Measurements from ENCODE around the gene CDC27.
"Not testable (repeated sequence)": the region's sequence is repeated elsewhere in the genome, so short reads cannot be mapped to it uniquely, and the experiment has no call there.

CDC27 gene

DNA sequence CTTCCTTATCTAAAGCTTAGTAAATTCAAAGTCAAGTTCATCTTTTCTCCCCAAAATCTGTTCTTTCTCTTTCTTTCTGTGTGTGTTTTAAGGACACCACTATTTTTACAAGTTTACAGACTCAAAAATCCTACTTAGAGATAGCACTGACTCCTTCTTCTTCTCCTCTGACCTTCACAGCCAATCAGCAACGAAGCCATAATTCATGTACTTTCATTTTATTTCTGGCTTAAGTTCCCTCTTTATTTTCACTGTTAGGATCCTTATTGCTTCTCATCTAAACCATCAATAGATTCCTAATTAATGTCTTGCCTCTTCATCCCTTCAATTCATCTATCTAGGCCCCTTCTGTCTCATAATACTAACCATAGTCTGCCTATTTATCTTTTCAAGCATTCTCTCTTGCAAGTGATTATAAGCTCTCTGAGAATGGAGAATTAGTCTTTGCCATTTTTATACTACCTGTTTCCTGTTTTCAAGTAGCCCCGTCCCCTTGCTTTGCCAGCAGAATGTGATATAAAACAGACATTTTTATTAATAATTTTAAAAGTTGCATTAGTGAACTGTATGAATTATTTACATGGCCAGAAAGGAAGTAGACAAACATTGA, 27.0 kb downstream of the CDC27 start:
- no peak overlapping the region for H3K4me3 Mint-ChIP-seq
- no peaks in the 10 kb centered on the region for H3K9me3 Mint-ChIP-seq
- H3K27ac Mint-ChIP-seq: peak overlapping the region; percentile 20
- H3K36me3 Mint-ChIP-seq: peaks cover 95% of the 10 kb centered on the region
- DNase-seq (ENCODE audit: low spot score in 2 of 2) (no peak), ATAC-seq (no peak)
- peaks cover 12% of the 10 kb centered on the region for H3K4me1 Mint-ChIP-seq

DNA sequence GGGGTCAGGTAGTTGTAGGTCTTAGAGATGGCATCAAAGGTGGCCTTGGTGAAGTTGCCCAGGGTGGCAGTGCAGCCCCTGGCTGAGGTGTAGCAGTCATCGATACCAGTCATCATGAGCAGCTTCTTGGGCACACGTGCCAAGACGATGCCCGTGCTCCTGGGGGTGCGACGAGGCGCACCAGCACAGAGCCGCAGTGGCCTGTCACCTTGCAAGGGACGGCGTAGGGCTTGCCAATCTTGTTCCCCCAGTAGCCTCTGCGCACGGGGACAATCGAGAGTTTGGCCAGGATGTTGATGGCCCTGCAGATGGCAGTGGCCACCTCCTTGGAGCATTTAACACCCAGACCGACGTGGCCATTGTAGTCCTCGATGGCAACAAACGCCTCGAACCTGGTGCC, 29.8 kb downstream of the CDC27 start:
- H3K4me3 Mint-ChIP-seq: no peak overlapping the region
- ATAC-seq (no peak), DNase-seq (ENCODE audit: low spot score in 2 of 2) (no peak)
- H3K9me3 Mint-ChIP-seq: no peaks in the 10 kb centered on the region
- no peak overlapping the region for H3K27ac Mint-ChIP-seq
- H3K4me1 Mint-ChIP-seq: peaks cover 12% of the 10 kb centered on the region
- peaks cover 95% of the 10 kb centered on the region for H3K36me3 Mint-ChIP-seq

DNA sequence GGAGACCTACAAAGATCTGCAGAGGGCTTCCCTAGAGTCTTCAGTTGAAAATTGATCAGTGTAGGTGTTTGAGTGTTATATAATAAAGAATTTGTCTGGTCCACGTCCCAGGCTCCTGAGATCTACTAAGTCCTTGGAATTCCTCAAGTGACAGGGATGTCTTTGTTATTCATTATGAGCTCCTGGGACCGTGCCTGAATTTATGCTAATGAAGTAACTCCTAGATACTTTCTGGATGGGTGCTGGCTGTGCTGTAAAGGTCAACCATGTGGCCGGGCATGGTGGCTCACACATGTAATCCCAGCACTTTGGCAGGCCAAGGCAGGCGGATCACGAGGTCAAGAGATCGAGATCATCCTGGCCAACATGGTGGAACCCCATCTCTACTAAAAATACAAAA, 43.7 kb downstream of the CDC27 start:
- H3K4me3 Mint-ChIP-seq: no peak overlapping the region
- DNase-seq (ENCODE audit: low spot score in 2 of 2) (no peak), ATAC-seq (no peak)
- no peaks in the 10 kb centered on the region for H3K9me3 Mint-ChIP-seq
- H3K36me3 Mint-ChIP-seq: peaks cover 99% of the 10 kb centered on the region
- H3K27ac Mint-ChIP-seq: no peak overlapping the region
- no peaks in the 10 kb centered on the region for H3K4me1 Mint-ChIP-seq

DNA sequence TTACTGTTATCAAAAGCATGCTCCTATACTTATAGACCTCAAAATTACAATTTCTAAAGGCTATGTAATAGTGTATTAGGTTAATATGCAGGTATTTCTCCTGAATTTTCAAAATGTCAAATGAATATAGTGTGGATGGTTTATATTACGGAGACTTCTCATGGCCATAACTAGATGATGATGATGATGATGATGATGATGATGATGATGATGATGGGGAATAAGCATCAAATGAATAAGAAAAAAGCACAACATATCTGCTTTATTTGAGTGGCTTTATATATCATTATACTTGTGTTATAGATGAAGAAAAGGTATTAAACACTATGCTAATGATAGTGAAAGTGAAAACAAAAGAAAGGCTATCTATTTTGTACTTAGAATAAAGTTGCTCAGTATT, 53.9 kb downstream of the CDC27 start:
- no peak overlapping the region for H3K4me3 Mint-ChIP-seq
- DNase-seq (ENCODE audit: low spot score in 2 of 2): no peak
- H3K4me1 Mint-ChIP-seq: no peaks in the 10 kb centered on the region
- no peak for ATAC-seq
- peaks cover 93% of the 10 kb centered on the region for H3K36me3 Mint-ChIP-seq
- H3K9me3 Mint-ChIP-seq: no peaks in the 10 kb centered on the region
- H3K27ac Mint-ChIP-seq: no peak overlapping the region

DNA sequence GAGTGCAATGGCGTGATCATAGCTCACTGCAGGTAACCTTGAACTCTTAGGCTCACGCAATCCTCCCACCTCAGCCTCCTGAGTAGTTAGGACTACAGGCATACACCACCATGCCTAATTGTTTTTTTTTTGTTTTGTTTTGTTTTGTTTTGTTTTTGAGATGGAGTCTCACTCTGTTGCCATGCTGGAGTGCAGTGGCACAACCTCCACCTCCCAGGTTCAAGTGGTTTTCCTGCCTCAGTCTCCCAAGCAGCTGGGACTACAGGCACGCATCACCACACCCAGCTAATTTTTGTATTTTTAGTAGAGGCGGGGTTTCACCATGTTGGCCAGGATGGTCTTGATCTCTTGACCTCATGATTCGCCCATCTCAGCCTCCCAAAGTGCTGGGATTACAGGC, 54.7 kb downstream of the CDC27 start:
- H3K4me1 Mint-ChIP-seq; DNase-seq (ENCODE audit: low spot score in 2 of 2); ATAC-seq; H3K4me3 Mint-ChIP-seq; H3K9me3 Mint-ChIP-seq; H3K27ac Mint-ChIP-seq: not testable (repeated sequence)
- H3K36me3 Mint-ChIP-seq: peaks cover 93% of the 10 kb centered on the region

DNA sequence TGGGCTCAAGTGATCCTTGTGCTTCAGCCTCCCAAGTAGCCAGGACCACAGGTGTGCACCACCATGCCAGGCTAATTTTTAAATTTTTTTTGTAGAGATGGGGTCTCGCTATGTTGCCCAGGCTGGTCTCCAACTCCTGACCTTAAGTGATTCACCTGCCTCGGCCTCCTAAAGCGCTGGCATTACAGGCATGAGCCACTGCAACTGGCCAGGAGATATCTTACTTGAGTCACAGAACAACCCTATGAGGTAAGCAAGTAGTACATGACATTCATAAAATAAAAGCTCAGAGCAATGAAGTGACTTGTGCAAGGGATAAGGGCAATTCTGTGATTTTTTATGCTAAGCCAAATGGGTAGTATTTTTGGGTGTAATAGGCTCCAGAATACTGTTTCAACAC, 57.3 kb downstream of the CDC27 start:
- DNase-seq (ENCODE audit: low spot score in 2 of 2) (no peak), ATAC-seq (no peak)
- H3K4me1 Mint-ChIP-seq: no peaks in the 10 kb centered on the region
- H3K4me3 Mint-ChIP-seq: no peak overlapping the region
- peaks cover 93% of the 10 kb centered on the region for H3K36me3 Mint-ChIP-seq
- H3K27ac Mint-ChIP-seq: no peak overlapping the region
- H3K9me3 Mint-ChIP-seq: no peaks in the 10 kb centered on the region

DNA sequence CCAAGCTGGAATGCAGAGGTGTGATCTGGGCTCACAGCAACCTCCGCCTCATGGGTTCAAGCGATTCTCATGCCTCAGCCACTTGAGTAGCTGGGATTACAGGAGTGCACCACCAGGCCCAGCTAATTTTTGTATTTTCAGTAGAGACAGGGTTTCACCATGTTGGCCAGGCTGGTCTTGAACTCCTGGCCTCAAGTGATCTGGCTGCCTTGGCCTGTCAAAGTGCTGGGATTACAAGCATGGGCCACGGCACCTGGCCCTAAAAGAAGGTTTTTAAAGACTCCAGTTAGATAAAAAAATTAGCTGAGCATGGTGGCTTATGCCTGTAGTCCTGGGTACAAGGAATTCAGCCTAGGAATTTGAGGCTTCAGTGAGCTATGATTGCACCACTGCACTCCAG, 62.3 kb downstream of the CDC27 start:
- not testable (repeated sequence) for DNase-seq (ENCODE audit: low spot score in 2 of 2); H3K27ac Mint-ChIP-seq; H3K4me1 Mint-ChIP-seq; H3K4me3 Mint-ChIP-seq; ATAC-seq; H3K9me3 Mint-ChIP-seq
- peaks cover 100% of the 10 kb centered on the region for H3K36me3 Mint-ChIP-seq

DNA sequence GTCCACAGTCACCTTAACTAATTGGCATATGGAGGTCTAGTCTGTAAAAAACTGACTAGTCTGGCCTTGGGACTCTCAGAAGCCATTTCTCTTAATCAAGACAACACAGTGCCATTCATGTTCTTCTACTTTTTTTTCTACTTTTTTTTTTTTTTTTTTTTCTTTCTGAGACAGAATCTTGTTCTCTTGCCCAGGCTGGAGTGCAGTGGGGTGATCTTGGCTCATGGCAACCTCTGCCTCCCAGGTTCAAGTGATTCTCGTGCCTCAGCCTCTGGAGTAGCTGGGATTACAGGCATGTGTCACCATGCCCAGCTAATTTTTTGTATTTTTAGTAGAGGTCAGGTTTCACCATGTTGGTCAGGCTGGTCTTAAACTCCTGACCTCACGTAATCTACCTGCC, 65.8 kb downstream of the CDC27 start:
- ATAC-seq; H3K9me3 Mint-ChIP-seq; H3K4me1 Mint-ChIP-seq; DNase-seq (ENCODE audit: low spot score in 2 of 2); H3K4me3 Mint-ChIP-seq; H3K27ac Mint-ChIP-seq: not testable (repeated sequence)
- H3K36me3 Mint-ChIP-seq: peaks cover 100% of the 10 kb centered on the region

DNA sequence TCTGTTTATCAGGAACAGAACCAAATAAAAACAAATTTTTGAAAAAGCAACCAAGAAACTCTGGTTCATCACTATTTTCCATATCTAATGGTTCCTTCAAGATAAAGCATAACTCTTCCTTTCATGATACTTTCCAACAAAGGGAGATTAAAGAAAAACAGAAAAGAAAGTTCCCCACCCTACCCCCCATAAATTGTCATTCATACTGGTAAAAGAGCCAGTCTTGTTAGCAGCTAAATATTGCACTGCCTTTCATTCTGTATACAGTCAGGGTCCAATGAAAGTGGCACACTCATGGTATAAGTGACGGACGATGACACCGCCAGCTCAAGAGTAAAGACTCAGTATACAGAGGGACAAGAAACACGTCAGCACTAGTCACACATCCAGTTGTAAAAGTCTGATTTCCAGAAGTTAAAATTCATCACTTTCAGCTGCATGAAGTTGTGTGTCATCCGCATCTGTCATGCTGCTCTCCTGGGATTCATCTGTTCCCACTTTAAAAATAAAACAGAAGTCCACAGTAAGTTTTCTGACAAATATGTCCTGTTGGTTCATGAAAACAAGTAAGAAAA, 68.5 kb downstream of the CDC27 start:
- peaks cover 92% of the 10 kb centered on the region for H3K36me3 Mint-ChIP-seq
- no peak for ATAC-seq
- DNase-seq (ENCODE audit: low spot score in 2 of 2): no peak
- H3K27ac Mint-ChIP-seq: peak overlapping the region; percentile 3
- H3K9me3 Mint-ChIP-seq: no peaks in the 10 kb centered on the region
- no peaks in the 10 kb centered on the region for H3K4me1 Mint-ChIP-seq
- H3K4me3 Mint-ChIP-seq: no peak overlapping the region

DNA sequence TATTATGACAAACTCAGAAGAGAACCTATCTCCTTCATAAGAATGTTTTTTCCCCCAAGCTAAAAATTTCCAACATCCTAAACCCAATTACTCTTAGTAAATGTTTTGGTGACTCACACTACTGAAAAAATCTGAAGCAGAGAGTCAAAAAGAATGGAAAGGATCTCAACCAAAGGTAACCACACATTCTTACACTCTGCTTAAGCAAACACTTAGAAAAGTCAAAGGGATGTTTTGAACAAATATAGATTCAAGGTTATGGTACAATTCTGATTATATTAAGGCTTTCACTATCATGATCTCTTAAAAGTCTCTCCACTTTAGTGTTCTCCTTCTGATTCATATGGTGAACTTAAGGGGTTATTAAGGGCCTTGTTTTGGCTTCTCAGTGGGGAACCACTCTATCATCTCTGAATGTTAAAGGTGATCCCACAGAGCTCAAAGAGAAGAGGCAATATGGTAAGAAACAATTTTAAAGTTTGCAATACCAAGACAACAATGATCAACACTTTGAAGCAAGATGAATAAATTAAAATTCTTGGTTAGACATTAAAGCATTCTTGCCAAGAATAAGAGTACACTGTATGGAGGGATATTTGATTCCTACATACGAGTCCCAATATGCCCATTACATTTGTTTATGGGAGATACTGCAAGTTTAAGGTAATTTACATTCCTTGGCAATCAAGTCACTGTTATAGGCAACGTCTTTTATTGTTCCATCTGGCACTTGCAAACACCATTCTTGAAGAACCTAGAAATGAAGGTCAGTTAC, 69.2 kb downstream of the CDC27 start:
- H3K36me3 Mint-ChIP-seq: peaks cover 85% of the 10 kb centered on the region
- DNase-seq (ENCODE audit: low spot score in 2 of 2): no peak
- peak overlapping the region; percentile 3 for H3K27ac Mint-ChIP-seq
- H3K9me3 Mint-ChIP-seq: no peaks in the 10 kb centered on the region
- H3K4me1 Mint-ChIP-seq: no peaks in the 10 kb centered on the region
- ATAC-seq: peak; percentile 72
- no peak overlapping the region for H3K4me3 Mint-ChIP-seq

DNA sequence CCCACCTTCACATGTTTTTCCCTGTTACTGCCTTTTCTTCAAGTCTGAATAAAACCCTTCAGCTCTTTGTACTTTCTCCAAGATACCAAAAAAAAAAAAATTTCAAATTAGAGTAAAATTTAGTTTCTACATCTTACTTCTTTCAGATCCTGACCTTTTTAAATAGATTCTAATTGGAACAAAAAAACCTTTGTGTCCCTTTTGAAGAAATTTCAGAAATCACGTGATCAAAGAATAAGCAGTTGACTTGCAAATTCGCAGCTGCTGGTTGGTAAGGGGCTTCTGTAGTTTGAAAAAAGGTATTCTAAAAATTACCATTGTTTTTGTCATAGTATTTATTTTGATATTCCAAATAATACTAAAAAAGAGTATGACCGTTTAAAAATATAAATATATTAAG, 71.7 kb downstream of the CDC27 start:
- no peaks in the 10 kb centered on the region for H3K9me3 Mint-ChIP-seq
- no peak for ATAC-seq
- no peak overlapping the region for H3K4me3 Mint-ChIP-seq
- no peaks in the 10 kb centered on the region for H3K4me1 Mint-ChIP-seq
- H3K27ac Mint-ChIP-seq: no peak overlapping the region
- peaks cover 60% of the 10 kb centered on the region for H3K36me3 Mint-ChIP-seq
- no peak for DNase-seq (ENCODE audit: low spot score in 2 of 2)

DNA sequence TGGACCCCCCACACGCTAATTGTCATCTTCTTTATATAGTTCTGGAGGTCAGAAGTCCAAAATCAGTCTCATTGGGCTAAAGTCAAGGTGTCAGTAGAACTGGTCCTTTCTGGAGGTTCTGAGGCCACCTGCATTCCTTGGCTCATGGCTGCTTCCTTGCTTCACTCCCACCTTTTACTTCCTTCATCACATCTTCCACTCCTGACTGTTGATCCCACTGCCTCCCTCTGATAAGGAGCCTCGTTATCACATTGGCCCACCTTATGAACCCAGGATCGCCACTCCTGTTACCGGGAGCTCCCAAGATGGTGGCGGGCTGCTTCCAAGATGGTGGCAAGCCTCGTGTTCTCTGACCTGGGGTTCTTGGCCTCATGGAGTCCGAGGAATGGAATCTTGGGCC, 83.0 kb downstream of the CDC27 start:
- no peaks in the 10 kb centered on the region for H3K9me3 Mint-ChIP-seq
- no peak for DNase-seq (ENCODE audit: low spot score in 2 of 2)
- no peaks in the 10 kb centered on the region for H3K36me3 Mint-ChIP-seq
- ATAC-seq: no peak
- no peak overlapping the region for H3K27ac Mint-ChIP-seq
- no peaks in the 10 kb centered on the region for H3K4me1 Mint-ChIP-seq
- H3K4me3 Mint-ChIP-seq: no peak overlapping the region

DNA sequence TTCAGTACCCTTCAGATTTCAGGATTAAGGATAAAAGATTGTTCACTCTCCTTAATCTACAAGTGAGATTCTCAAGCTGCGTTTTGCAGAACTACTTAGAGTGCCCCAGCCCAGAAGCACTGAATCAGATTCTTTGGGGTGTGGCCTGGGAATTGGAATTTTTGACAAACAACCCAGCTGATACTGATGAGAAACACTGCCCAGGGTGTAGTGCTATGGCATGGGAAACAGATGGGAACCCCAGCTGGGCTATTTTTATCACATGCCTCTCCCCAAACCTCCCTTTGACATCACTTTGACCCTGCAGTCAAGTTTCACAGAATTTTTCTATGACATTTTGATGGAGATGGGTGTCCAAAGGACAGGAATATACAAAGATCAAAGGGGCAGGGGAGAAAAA, 83.8 kb downstream of the CDC27 start:
- not testable (repeated sequence) for H3K27ac Mint-ChIP-seq; H3K4me3 Mint-ChIP-seq; DNase-seq (ENCODE audit: low spot score in 2 of 2); H3K9me3 Mint-ChIP-seq; ATAC-seq; H3K36me3 Mint-ChIP-seq; H3K4me1 Mint-ChIP-seq

DNA sequence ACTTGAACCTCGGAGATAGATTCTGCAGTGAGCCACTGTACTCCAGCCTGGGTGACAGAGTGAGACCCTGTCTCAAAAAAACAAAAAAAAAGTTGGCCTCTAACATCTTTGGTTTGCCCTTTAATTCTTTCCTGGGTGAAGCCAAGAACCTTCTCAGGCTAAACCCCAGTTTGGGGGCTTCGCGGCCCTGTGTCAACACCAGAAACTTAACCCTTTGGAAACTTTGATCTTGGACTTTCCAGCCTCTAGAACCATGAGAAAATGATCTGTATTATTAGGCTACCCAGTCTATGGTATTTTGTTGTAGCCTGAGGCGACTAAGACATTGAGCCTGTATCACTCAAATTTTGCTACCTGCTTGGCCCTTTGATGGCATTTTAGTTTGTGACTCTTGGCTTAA, 86.2 kb downstream of the CDC27 start:
- peaks cover 13% of the 10 kb centered on the region for H3K4me1 Mint-ChIP-seq
- H3K36me3 Mint-ChIP-seq: peaks cover 18% of the 10 kb centered on the region
- DNase-seq (ENCODE audit: low spot score in 2 of 2) (no peak), ATAC-seq (no peak)
- H3K4me3 Mint-ChIP-seq: no peak overlapping the region
- H3K9me3 Mint-ChIP-seq: no peaks in the 10 kb centered on the region
- no peak overlapping the region for H3K27ac Mint-ChIP-seq

DNA sequence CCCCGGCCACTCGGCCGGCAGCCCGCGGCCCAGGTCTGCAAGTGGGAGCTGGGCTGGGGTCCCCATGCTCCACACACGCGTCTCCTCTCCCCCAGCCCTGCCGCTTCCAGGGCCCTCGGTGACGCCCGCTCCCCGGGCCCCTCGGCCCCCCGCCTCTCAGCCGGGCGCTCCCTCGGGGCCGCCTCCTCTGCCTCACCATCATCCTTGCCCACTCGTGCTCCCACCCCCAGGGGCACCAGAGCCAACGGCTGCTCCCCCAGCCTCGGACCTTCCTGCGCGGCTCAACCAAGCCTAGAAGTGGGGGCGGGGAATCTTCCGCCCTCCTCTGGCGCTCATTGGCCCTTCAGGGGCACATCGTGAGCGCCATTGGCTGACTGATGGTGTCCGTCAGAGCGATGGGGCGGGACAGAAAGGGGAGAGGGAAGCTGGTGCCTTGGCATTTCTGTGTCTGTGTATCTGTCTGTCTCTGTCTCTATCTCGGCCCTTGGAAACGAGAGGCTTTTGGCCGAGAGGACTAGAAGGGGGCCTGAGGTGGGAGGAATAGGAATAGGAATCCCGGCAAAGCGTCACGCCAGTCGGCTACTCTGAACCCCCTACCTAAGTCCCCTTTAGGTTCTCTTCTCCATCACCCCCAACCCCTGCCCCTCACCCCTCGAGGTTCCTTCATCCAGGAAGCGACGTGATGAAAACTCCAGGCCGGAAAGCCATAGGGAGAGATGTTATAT, 88.9 kb downstream of the CDC27 start:
- Mint-ChIP-seq H3K4me3 (peak overlapping the region; percentile 96), H3K4me1 (peaks cover 13% of the 10 kb centered on the region), H3K9me3 (no peaks in the 10 kb centered on the region), H3K27ac (peak overlapping the region; percentile 98), H3K36me3 (peaks cover 21% of the 10 kb centered on the region)
- peak; percentile 92 to 97 for DNase-seq (ENCODE audit: low spot score in 2 of 2)
- peak; percentile 100 for ATAC-seq
